Type B pancreatic cell (in vitro differentiated cells): Measurements from ENCODE around the gene ITPK1. TPM values are rescaled to one million over a fixed set of nuclear protein-coding genes. Genes with fewer than 3 reads are reported as not detected.

Experiments used
- DNase-seq: peaks from one replicate; pipeline ENCODE4 v3.0.0; 2021; ENCODE audit warnings: mixed read lengths; ENCODE audit not compliant: unreplicated experiment; ENCODE audit errors: extremely low spot score
- H3K27ac Mint-ChIP-seq: 2 replicates; pipeline ENCODE4 v1.8.0; 2021; ENCODE audit warnings: mild to moderate bottlenecking, mixed read lengths
- H3K27me3 Mint-ChIP-seq: 2 replicates; pipeline ENCODE4 v1.8.0; 2021; ENCODE audit warnings: mixed read lengths
- H3K36me3 Mint-ChIP-seq: 2 replicates; pipeline ENCODE4 v1.8.0; 2021; ENCODE audit warnings: mixed read lengths
- H3K4me1 Mint-ChIP-seq: one replicate; pipeline ENCODE4 v1.8.0; 2021; ENCODE audit warnings: mixed read lengths; ENCODE audit not compliant: unreplicated experiment
- H3K4me3 Mint-ChIP-seq: 2 replicates; pipeline ENCODE4 v1.8.0; 2021; ENCODE audit warnings: mild to moderate bottlenecking, mixed read lengths
- H3K9me3 Mint-ChIP-seq: 2 replicates; pipeline ENCODE4 v1.8.0; 2021; ENCODE audit warnings: mixed read lengths
- total RNA-seq: library from RNA; stranded (reverse); gene quantifications from 2 replicates; pipeline ENCODE4 v1.2.1, GENCODE V29; 2021; ENCODE audit warnings: low replicate concordance
- TF ChIP-seq, protein P1 (sequence below): fragments of 200-600 bp; sonication (generic); conservative IDR thresholded peaks from 2 replicates; pipeline ENCODE4 v1.5.0; 2021; ENCODE audit warnings: antibody characterized with exemption, mild to moderate bottlenecking

The ITPK1 gene
- total RNA-seq, 1 donor from 2014 or later, result 40.2 TPM

DNA sequence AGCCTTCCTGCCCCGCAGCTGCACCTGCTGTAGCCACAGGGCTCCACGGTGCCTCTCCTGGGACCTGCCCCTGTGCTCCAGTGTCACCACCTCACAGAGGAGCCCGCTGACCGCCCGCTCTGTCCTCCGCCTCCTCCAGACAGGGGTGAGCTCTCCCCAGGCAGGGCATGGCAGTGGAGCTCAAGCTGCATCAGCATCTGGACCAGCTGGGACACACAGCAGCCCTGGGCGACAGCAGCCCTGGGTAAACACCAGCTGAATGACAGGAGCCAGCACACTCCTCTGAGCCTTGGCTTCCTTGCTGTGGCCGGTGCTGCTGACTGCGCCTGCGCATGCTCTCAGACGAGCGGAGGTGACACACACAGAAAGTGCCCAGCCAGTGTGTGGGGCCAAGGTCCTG lies 170.7 kb downstream of the ITPK1 start:
- Mint-ChIP-seq H3K4me1 (no peaks in the 10 kb centered on the region), H3K36me3 (no peaks in the 10 kb centered on the region), H3K27me3 (no peaks in the 10 kb centered on the region), H3K9me3 (no peaks in the 10 kb centered on the region), H3K27ac (peak overlapping the region; percentile 42), H3K4me3 (no peak overlapping the region)
- no peak for DNase-seq
- TF ChIP-seq, protein P1, sequence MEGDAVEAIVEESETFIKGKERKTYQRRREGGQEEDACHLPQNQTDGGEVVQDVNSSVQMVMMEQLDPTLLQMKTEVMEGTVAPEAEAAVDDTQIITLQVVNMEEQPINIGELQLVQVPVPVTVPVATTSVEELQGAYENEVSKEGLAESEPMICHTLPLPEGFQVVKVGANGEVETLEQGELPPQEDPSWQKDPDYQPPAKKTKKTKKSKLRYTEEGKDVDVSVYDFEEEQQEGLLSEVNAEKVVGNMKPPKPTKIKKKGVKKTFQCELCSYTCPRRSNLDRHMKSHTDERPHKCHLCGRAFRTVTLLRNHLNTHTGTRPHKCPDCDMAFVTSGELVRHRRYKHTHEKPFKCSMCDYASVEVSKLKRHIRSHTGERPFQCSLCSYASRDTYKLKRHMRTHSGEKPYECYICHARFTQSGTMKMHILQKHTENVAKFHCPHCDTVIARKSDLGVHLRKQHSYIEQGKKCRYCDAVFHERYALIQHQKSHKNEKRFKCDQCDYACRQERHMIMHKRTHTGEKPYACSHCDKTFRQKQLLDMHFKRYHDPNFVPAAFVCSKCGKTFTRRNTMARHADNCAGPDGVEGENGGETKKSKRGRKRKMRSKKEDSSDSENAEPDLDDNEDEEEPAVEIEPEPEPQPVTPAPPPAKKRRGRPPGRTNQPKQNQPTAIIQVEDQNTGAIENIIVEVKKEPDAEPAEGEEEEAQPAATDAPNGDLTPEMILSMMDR, result no peak

DNA sequence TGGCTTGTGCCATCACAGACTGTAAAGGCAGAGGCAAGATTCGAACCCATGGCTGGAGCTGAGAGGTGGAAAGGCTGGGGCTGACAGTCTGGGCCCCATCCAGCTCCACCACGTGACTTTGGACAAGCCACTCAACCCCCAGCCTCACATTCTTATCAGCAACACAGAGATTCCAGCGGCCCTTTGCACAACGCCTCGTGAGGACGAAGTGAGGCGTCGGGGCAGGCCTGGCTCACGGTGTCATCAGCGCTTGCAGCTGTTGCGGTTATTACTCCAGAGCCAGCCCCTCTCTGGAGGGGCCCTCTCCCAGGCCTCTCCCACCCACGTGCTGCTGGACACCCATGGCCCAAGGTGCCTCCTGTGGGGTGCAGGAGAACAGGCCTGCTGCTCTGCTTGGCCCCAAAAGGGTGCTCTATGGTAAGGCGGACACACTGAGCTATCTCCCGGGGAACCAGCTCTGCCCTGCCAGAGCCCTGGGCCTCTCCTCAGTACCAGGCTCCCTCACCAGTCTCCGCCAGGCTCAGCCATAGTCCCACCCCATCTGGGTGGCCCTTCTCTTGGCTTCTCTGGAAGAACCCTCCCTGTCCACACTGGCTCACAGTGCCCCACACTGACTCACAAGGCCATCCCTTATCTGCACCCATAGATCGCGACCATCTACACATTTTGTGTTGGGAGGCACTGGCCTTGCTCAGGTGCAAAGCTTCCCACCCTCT lies 171.7 kb downstream of the ITPK1 start:
- DNase-seq, result no peak
- Mint-ChIP-seq H3K27me3 (no peaks in the 10 kb centered on the region), H3K27ac (peak overlapping the region; percentile 42)

DNA sequence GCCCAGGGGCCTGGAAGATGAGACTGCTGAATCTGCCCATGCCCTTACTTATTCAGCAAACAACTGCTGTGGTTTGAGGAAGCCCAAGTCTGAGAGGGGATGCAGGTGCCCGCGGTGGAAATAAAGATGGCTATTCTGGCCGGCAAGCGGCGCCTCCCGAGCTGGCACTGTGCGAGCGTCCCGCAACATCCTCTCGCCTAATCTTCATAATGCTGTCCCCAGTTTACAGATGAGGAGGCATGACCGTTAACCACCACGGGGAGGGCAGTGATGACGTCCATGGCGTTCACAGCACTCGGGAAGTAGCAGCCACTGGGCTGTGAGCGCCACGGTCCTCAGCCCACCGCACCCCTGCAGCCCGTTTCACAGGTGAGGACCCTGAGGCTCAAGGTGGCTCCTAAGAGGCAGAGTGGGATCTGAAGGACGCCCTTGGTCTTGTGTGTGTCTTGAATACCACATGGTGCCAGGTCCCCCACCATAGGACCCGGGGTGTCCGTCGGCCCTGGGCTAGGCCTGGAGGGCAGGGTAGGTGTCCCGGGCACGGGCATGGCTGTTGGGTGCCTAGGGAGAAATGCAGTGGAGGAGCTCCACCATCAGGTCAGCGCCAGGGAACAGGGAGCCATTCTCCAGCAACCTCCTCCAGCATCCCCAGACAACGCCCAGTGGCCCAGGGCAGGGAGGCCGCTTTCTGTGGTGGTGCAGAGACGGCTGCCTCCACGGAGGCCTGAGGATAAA lies 172.6 kb downstream of the ITPK1 start:
- Mint-ChIP-seq H3K4me3 (no peak overlapping the region), H3K4me1 (no peaks in the 10 kb centered on the region), H3K27ac (no peak overlapping the region), H3K36me3 (no peaks in the 10 kb centered on the region), H3K27me3 (no peaks in the 10 kb centered on the region), H3K9me3 (no peaks in the 10 kb centered on the region)
- DNase-seq, result no peak
- TF ChIP-seq, protein P1, result no peak

More for the DNA sequence above, 171.7 kb downstream of the ITPK1 start:
- H3K4me3 Mint-ChIP-seq, result no peak overlapping the region
- no peaks in the 10 kb centered on the region for H3K4me1 Mint-ChIP-seq
- H3K36me3 Mint-ChIP-seq, result no peaks in the 10 kb centered on the region
- TF ChIP-seq, protein P1, result no peak
- no peaks in the 10 kb centered on the region for H3K9me3 Mint-ChIP-seq

- DNase-seq, result no peak
- H3K4me1 Mint-ChIP-seq, result no peaks in the 10 kb centered on the region
- TF ChIP-seq, protein P1, result no peak
- H3K9me3 Mint-ChIP-seq, result no peaks in the 10 kb centered on the region
- no peaks in the 10 kb centered on the region for H3K27me3 Mint-ChIP-seq
- no peak overlapping the region for H3K4me3 Mint-ChIP-seq
- no peaks in the 10 kb centered on the region for H3K36me3 Mint-ChIP-seq
- no peak overlapping the region for H3K27ac Mint-ChIP-seq
Observed at GRCh38 chr14:92942576-92942975, 173.1 kb downstream of the ITPK1 start.

- no peak for DNase-seq
- H3K4me1 Mint-ChIP-seq, result no peaks in the 10 kb centered on the region
- no peaks in the 10 kb centered on the region for H3K9me3 Mint-ChIP-seq
- TF ChIP-seq, protein P1, result no peak
- no peak overlapping the region for H3K4me3 Mint-ChIP-seq
- no peaks in the 10 kb centered on the region for H3K27me3 Mint-ChIP-seq
- no peaks in the 10 kb centered on the region for H3K36me3 Mint-ChIP-seq
- H3K27ac Mint-ChIP-seq, result no peak overlapping the region
Observed at GRCh38 chr14:92942136-92942535, 173.6 kb downstream of the ITPK1 start.
